Body of pancreas (tissue), 4 donors: Measurements from ENCODE around the gene SIDT1. TPM values are rescaled to one million over a fixed set of nuclear protein-coding genes. Genes with fewer than 3 reads are reported as not detected.

Experiments
- ATAC-seq: fragments of 150-250 bp; one replicate; pipeline ENCODE4 v1.9.1; 2016
- DNase-seq, 4 donors: peaks; one replicate each; pipeline ENCODE4 v3.0.0-alpha.2; 2019
- H3K27ac ChIP-seq, 4 donors: fragments of 200-600 bp; sonication (generic); 1 replicate in 3 of 4; 2 replicates in 1 of 4; pipeline versions ENCODE4 v1.5.1 to v1.6.1; 2016 to 2019; ENCODE audit warnings: mild to moderate bottlenecking in 1 of 4, mixed read lengths in 1 of 4, moderate library complexity in 1 of 4
- H3K27me3 ChIP-seq, 2 donors: fragments of 200-600 bp; sonication (generic); one replicate each; pipeline ENCODE4 v1.6.0; 2016; ENCODE audit warnings: mild to moderate bottlenecking in 1 of 2
- H3K36me3 ChIP-seq, 2 donors: fragments of 200-600 bp; sonication (generic); replicated peaks in 1 of 2; 2 replicates each; pipeline ENCODE4 v1.5.1; 2016; ENCODE audit warnings: low read depth in 2 of 2; ENCODE audit not compliant: insufficient read depth in 1 of 2
- H3K4me1 ChIP-seq: fragments of 200-600 bp; sonication (generic); one replicate; pipeline ENCODE4 v1.6.0; 2016
- H3K4me3 ChIP-seq, 2 donors: fragments of 200-600 bp; sonication (generic); 1 replicate in 1 of 2; 2 replicates in 1 of 2; pipeline ENCODE4 v1.5.1; 2016 to 2019
- H3K9me3 ChIP-seq, 3 donors: fragments of 200-600 bp; sonication (generic); 1 replicate in 2 of 3; 2 replicates in 1 of 3; pipeline ENCODE4 v1.5.1; 2016
- CTCF ChIP-seq, 7 experiments: fragments of 450-650 bp in 4 of 7; fragments of 200-600 bp in 3 of 7; sonication (generic) in 3 of 7; IDR thresholded peaks; one replicate each; pipeline ENCODE4 v1.5.1; 2016 to 2019; ENCODE audit warnings: antibody characterized with exemption in 7 of 7
- POLR2A ChIP-seq, 3 donors: fragments of 450-650 bp; IDR thresholded peaks; one replicate each; pipeline ENCODE4 v1.6.1; 2016; ENCODE audit warnings: antibody characterized with exemption in 3 of 3, mild to moderate bottlenecking in 2 of 3
- WGBS, 2 donors: methylation state at CpG; one replicate each; pipeline ENCODE4 v1.1.5; 2017; 5-methylcytosine and 5-hydroxymethylcytosine counted together
- intact Hi-C: fragments of 100-400 bp; cut with DNase I; formaldehyde crosslinking; loops from one replicate; pipeline ENCODE4 v1.15.1; 2023
- total RNA-seq, 2 donors: library from RNA; depleted of rRNA; stranded (reverse); fragments of >200 nt; gene quantifications; one replicate each; pipeline ENCODE4 v1.1.0, GENCODE V29; 2016

Gene SIDT1
- total RNA-seq, 2 donors from 2014 or later, result 1.6 to 8.8 TPM

GRCh38 chr3:113507501-113508067 lies 24.8 kb upstream of the SIDT1 start:
- H3K27me3 ChIP-seq, result no peaks in the 10 kb centered on the region
- H3K4me3 ChIP-seq, result no peak overlapping the region
- ATAC-seq (no peak), DNase-seq (no peak)
- peaks cover 10% of the 10 kb centered on the region for H3K4me1 ChIP-seq
- H3K9me3 ChIP-seq, result no peaks in the 10 kb centered on the region
- TF ChIP-seq POLR2A (IDR thresholded peaks at IDR 0.05) (no peak), CTCF (IDR thresholded peaks at IDR 0.05) (no peak)
- 47 to 48% methylated on average over 4 of the region's 4 CpGs for WGBS, 2 donors
- H3K36me3 ChIP-seq, result no peaks in the 10 kb centered on the region
- no peak overlapping the region for H3K27ac ChIP-seq
- intact Hi-C loops, result no loop called here

GRCh38 chr3:113508966-113509365 lies 23.4 kb upstream of the SIDT1 start:
- DNase-seq (no peak), ATAC-seq (no peak)
- no peaks in the 10 kb centered on the region for H3K9me3 ChIP-seq
- no peak overlapping the region for H3K27ac ChIP-seq
- H3K4me3 ChIP-seq, result no peak overlapping the region
- WGBS, 2 donors, result 40 to 50% methylated on average over 1 of the region's 1 CpG
- H3K36me3 ChIP-seq, result no peaks in the 10 kb centered on the region
- TF ChIP-seq POLR2A (IDR thresholded peaks at IDR 0.05), result no peak
- TF ChIP-seq CTCF (IDR thresholded peaks at IDR 0.05), result no peak
- no peaks in the 10 kb centered on the region for H3K27me3 ChIP-seq
- intact Hi-C loops, result no loop called here
- H3K4me1 ChIP-seq, result peaks cover 14% of the 10 kb centered on the region

- H3K36me3 ChIP-seq, result no peaks in the 10 kb centered on the region
- WGBS, 2 donors, result 0 to 1% methylated on average over 9 of the region's 9 CpGs
- H3K27ac ChIP-seq, result peak overlapping the region; percentile 60 to 94 (median 86)
- H3K4me1 ChIP-seq, result peaks cover 9% of the 10 kb centered on the region
- DNase-seq (no peak), ATAC-seq (peak; percentile 7)
- TF ChIP-seq POLR2A (IDR thresholded peaks at IDR 0.05), result no peak
- TF ChIP-seq CTCF (IDR thresholded peaks at IDR 0.05), result no peak
- H3K9me3 ChIP-seq, result no peaks in the 10 kb centered on the region
- H3K4me3 ChIP-seq, result peak overlapping the region; percentile 39 to 93
- intact Hi-C loops, result no loop called here
- no peaks in the 10 kb centered on the region for H3K27me3 ChIP-seq
Measured at GRCh38 chr3:113514265-113514769, 18.0 kb upstream of the SIDT1 start.

GRCh38 chr3:113516115-113516505 lies 16.2 kb upstream of the SIDT1 start:
- intact Hi-C loops, result no loop called here
- peak overlapping the region in 2 of 4 donors; percentile 60 to 94 for H3K27ac ChIP-seq
- no peak overlapping the region for H3K4me3 ChIP-seq
- no peaks in the 10 kb centered on the region for H3K36me3 ChIP-seq
- ATAC-seq (no peak), DNase-seq (peak in 1 of 4 donors; percentile 33)
- no peak for TF ChIP-seq POLR2A (IDR thresholded peaks at IDR 0.05)
- peak in 2 of 7 experiments; percentile 6 to 12 for TF ChIP-seq CTCF (IDR thresholded peaks at IDR 0.05)
- no peaks in the 10 kb centered on the region for H3K27me3 ChIP-seq
- no peaks in the 10 kb centered on the region for H3K9me3 ChIP-seq
- WGBS, 2 donors, result 28 to 30% methylated on average over 5 of the region's 5 CpGs
- peaks cover 9% of the 10 kb centered on the region for H3K4me1 ChIP-seq

GRCh38 chr3:113521981-113522380 lies 10.4 kb upstream of the SIDT1 start:
- DNase-seq, result no peak
- Histone ChIP-seq H3K36me3 (no peaks in the 10 kb centered on the region), H3K27me3 (no peaks in the 10 kb centered on the region), H3K4me3 (no peak overlapping the region), H3K27ac (no peak overlapping the region), H3K4me1 (no peaks in the 10 kb centered on the region), H3K9me3 (no peaks in the 10 kb centered on the region)
- TF ChIP-seq POLR2A (IDR thresholded peaks at IDR 0.05), result no peak
- TF ChIP-seq CTCF (IDR thresholded peaks at IDR 0.05), result no peak
- intact Hi-C loops, result no loop called here
- no peak for ATAC-seq
